GM23338 (cell line): ENCODE measurements around the gene C3orf62. TPM values are rescaled to one million over a fixed set of nuclear protein-coding genes. Genes with fewer than 3 reads are reported as not detected.

Source experiments
- ATAC-seq: fragments of 200-7000 bp; cut with Tn5 transposase; 3 replicates; pipeline ENCODE4 v1.9.1; 2020
- DNase-seq: peaks from one replicate; pipeline ENCODE4 v3.0.0-alpha.2; 2015; ENCODE audit warnings: low spot score
- H2AFZ ChIP-seq: fragments of 200-600 bp; sonication (generic); 2 replicates; pipeline ENCODE4 v1.8.0; 2016; ENCODE audit warnings: antibody characterized with exemption, mild to moderate bottlenecking, moderate library complexity
- H3F3A ChIP-seq: fragments of 200-600 bp; sonication (generic); replicated peaks from 2 replicates; pipeline ENCODE4 v1.8.0; 2017; ENCODE audit warnings: antibody characterized with exemption, mixed run types, low read depth
- H3K27ac ChIP-seq: fragments of 200-600 bp; sonication (generic); 2 replicates; pipeline ENCODE4 v1.6.1; 2016; ENCODE audit warnings: low read depth
- H3K27me3 ChIP-seq: fragments of 200-600 bp; sonication (generic); 2 replicates; pipeline ENCODE4 v1.8.0; 2016; ENCODE audit warnings: mild to moderate bottlenecking, mixed run types, moderate library complexity; ENCODE audit not compliant: insufficient read depth
- H3K36me3 ChIP-seq: fragments of 200-600 bp; sonication (generic); 2 replicates; pipeline ENCODE4 v1.8.0; 2016; ENCODE audit warnings: mild to moderate bottlenecking; ENCODE audit not compliant: insufficient read depth
- H3K4me1 ChIP-seq: fragments of 200-600 bp; sonication (generic); 2 replicates; pipeline ENCODE4 v1.8.0; 2016; ENCODE audit warnings: mild to moderate bottlenecking, moderate library complexity; ENCODE audit not compliant: insufficient read depth
- H3K4me2 ChIP-seq: fragments of 200-600 bp; sonication (generic); 2 replicates; pipeline ENCODE4 v1.7.1; 2017; ENCODE audit warnings: mixed run types
- H3K4me3 ChIP-seq: fragments of 200-600 bp; sonication (generic); 2 replicates; pipeline ENCODE4 v1.6.1; 2016; ENCODE audit warnings: mixed run types
- H3K79me2 ChIP-seq: fragments of 200-600 bp; sonication (generic); replicated peaks from 2 replicates; pipeline ENCODE4 v1.8.0; 2017; ENCODE audit warnings: mild to moderate bottlenecking; ENCODE audit not compliant: insufficient read depth
- H3K9me2 ChIP-seq: fragments of 200-600 bp; sonication (generic); 2 replicates; pipeline ENCODE4 v1.8.0; 2017; ENCODE audit not compliant: insufficient read depth
- H4K20me1 ChIP-seq: fragments of 200-600 bp; sonication (generic); replicated peaks from 2 replicates; pipeline ENCODE4 v1.8.0; 2017; ENCODE audit warnings: mild to moderate bottlenecking; ENCODE audit not compliant: insufficient read depth
- H3K27ac Mint-ChIP-seq: 2 replicates; pipeline ENCODE4 v1.8.0; 2020; ENCODE audit warnings: inconsistent platforms, mild to moderate bottlenecking, moderate library complexity, mixed read lengths
- H3K27me3 Mint-ChIP-seq: 3 replicates; pipeline ENCODE4 v1.8.0; 2022; ENCODE audit warnings: low read depth, mild to moderate bottlenecking, moderate library complexity, mixed read lengths, inconsistent platforms; ENCODE audit not compliant: insufficient read depth, poor library complexity
- H3K36me3 Mint-ChIP-seq: 3 replicates; pipeline ENCODE4 v1.8.0; 2021; ENCODE audit warnings: low read depth, mild to moderate bottlenecking, inconsistent platforms, moderate library complexity, mixed read lengths
- H3K4me1 Mint-ChIP-seq: 3 replicates; pipeline ENCODE4 v1.8.0; 2020; ENCODE audit warnings: mild to moderate bottlenecking, inconsistent platforms, mixed read lengths
- H3K4me3 Mint-ChIP-seq: 3 replicates; pipeline ENCODE4 v1.8.0; 2021; ENCODE audit warnings: moderate library complexity, mild to moderate bottlenecking, inconsistent platforms, mixed read lengths
- H3K9me3 Mint-ChIP-seq: 3 replicates; pipeline ENCODE4 v1.8.0; 2020; ENCODE audit warnings: moderate library complexity, mild to moderate bottlenecking, inconsistent platforms, mixed read lengths
- CREB1 ChIP-seq: fragments of 250-450 bp; sonication (Bioruptor Pico); IDR thresholded peaks from 2 replicates; pipeline ENCODE4 v1.5.0; 2020; ENCODE audit warnings: low read depth, mild to moderate bottlenecking, moderate library complexity
- CTCF ChIP-seq, 2 experiments: fragments of 200-600 bp in 1 of 2; sonication (generic) in 1 of 2; conservative IDR thresholded peaks; 2 replicates each; pipeline versions ENCODE4 v1.5.1 to v1.6.1; 2016 to 2017; ENCODE audit warnings: antibody characterized with exemption in 2 of 2, low read depth in 2 of 2, mild to moderate bottlenecking in 2 of 2, moderate library complexity in 1 of 2
- ETS1 ChIP-seq: IDR thresholded peaks from 2 replicates; pipeline ENCODE4 v1.6.1; 2016; ENCODE audit warnings: antibody characterized with exemption
- EZH2phosphoT487 ChIP-seq: fragments of 200-600 bp; sonication (generic); IDR thresholded peaks from one replicate; pipeline ENCODE4 v1.8.1; 2018; ENCODE audit warnings: antibody characterized with exemption; ENCODE audit not compliant: unreplicated experiment
- JUNB ChIP-seq: IDR thresholded peaks from one replicate; pipeline ENCODE4 v1.6.1; 2016; ENCODE audit warnings: antibody characterized with exemption; ENCODE audit not compliant: unreplicated experiment
- NANOG ChIP-seq: IDR thresholded peaks from 2 replicates; pipeline ENCODE4 v1.6.1; 2016; ENCODE audit warnings: antibody characterized with exemption, borderline replicate concordance
- POLR2AphosphoS5 ChIP-seq: IDR thresholded peaks from 2 replicates; pipeline ENCODE4 v1.6.1; 2016; ENCODE audit warnings: antibody characterized with exemption, low read depth
- REST ChIP-seq: IDR thresholded peaks from one replicate; pipeline ENCODE4 v1.6.1; 2018; ENCODE audit warnings: antibody characterized with exemption; ENCODE audit not compliant: unreplicated experiment
- STAT1 ChIP-seq: IDR thresholded peaks from one replicate; pipeline ENCODE4 v1.6.1; 2016; ENCODE audit warnings: antibody characterized with exemption; ENCODE audit not compliant: unreplicated experiment
- ZNF114 ChIP-seq: fragments of 250-450 bp; sonication (Bioruptor Pico); IDR thresholded peaks from 2 replicates; pipeline ENCODE4 v1.5.0; 2020; ENCODE audit warnings: mild to moderate bottlenecking, moderate library complexity
- ZNF331 ChIP-seq: fragments of 250-450 bp; sonication (Bioruptor Pico); IDR thresholded peaks from 2 replicates; pipeline ENCODE4 v1.5.0; 2020; ENCODE audit warnings: low read depth, mild to moderate bottlenecking, moderate library complexity
- polyA plus RNA-seq: library from polyadenylated mRNA; unstranded; fragments of >200 nt; fragmentation: Nextera tagmentation; extraction: Ambion mirVana; gene quantifications from 2 replicates; pipeline ENCODE4 v1.2.1, GENCODE V29; 2016
- total RNA-seq: library from RNA; depleted of rRNA; stranded (reverse); fragments of >200 nt; shearing (Covaris generic); gene quantifications from 2 replicates; pipeline ENCODE4 v1.2.3, GENCODE V29; 2014

The C3orf62 gene
- total and polyA plus RNA-seq, 2 experiments from 2014 or later = 1.6 to 2.4 TPM

- TF ChIP-seq REST (no peak), CREB1 (CRISPR knock-in tag) (no peak), JUNB (no peak), CTCF (conservative IDR thresholded peaks at IDR 0.05; ENCODE audit: low read depth in 2 of 2) (no peak), EZH2phosphoT487 (no peak), ZNF331 (CRISPR knock-in tag) (no peak), POLR2AphosphoS5 (no peak), NANOG (no peak), ETS1 (no peak)
Observed at GRCh38 chr3:49311283-49311682, 34.3 kb upstream of the C3orf62 start (continued).

- no peaks in the 10 kb centered on the region for H3K9me2 ChIP-seq
- Mint-ChIP-seq H3K4me1 (peaks cover 5% of the 10 kb centered on the region; the same call in 2 of the 3 replicates), H3K4me3 (no peak overlapping the region), H3K27ac (no peak overlapping the region; the same call in 1 of the 2 replicates), H3K36me3 (peaks cover 25% of the 10 kb centered on the region; the same call in 2 of the 3 replicates), H3K9me3 (no peaks in the 10 kb centered on the region), H3K27me3 (no peaks in the 10 kb centered on the region)
- no peak overlapping the region for H2AFZ ChIP-seq
- H3K79me2 ChIP-seq = no peaks in the 10 kb centered on the region
- no peak overlapping the region for H3K27ac ChIP-seq
- no peaks in the 10 kb centered on the region for H4K20me1 ChIP-seq
- H3K36me3 ChIP-seq = peaks cover 7% of the 10 kb centered on the region; the same call in 1 of the 2 replicates
- H3K4me2 ChIP-seq = no peak overlapping the region
- no peak for DNase-seq
- H3K4me1 ChIP-seq = no peaks in the 10 kb centered on the region; the same call in 1 of the 2 replicates
- no peak overlapping the region for H3K4me3 ChIP-seq
- H3F3A ChIP-seq = no peaks in the 10 kb centered on the region
- ATAC-seq = no peak
- no peaks in the 10 kb centered on the region for H3K27me3 ChIP-seq
- no peak for TF ChIP-seq CREB1 (CRISPR knock-in tag)
- no peak for TF ChIP-seq EZH2phosphoT487
- TF ChIP-seq ZNF114 = no peak
- no peak for TF ChIP-seq STAT1
- no peak for TF ChIP-seq NANOG
- no peak for TF ChIP-seq ZNF331 (CRISPR knock-in tag)
- TF ChIP-seq REST = no peak
- TF ChIP-seq JUNB = no peak
- no peak for TF ChIP-seq POLR2AphosphoS5
Observed at GRCh38 chr3:49310677-49311076, 33.6 kb upstream of the C3orf62 start.
